GM23338 (cell line): ENCODE measurements around the gene WRNIP1. TPM values are rescaled to one million over a fixed set of nuclear protein-coding genes. Genes with fewer than 3 reads are reported as not detected.

Experiments used
- ATAC-seq: fragments of 200-7000 bp; cut with Tn5 transposase; 3 replicates; pipeline ENCODE4 v1.9.1; 2020
- DNase-seq: peaks from one replicate; pipeline ENCODE4 v3.0.0-alpha.2; 2015; ENCODE audit warnings: low spot score
- H2AFZ ChIP-seq: fragments of 200-600 bp; sonication (generic); 2 replicates; pipeline ENCODE4 v1.8.0; 2016; ENCODE audit warnings: antibody characterized with exemption, mild to moderate bottlenecking, moderate library complexity
- H3F3A ChIP-seq: fragments of 200-600 bp; sonication (generic); replicated peaks from 2 replicates; pipeline ENCODE4 v1.8.0; 2017; ENCODE audit warnings: antibody characterized with exemption, mixed run types, low read depth
- H3K27ac ChIP-seq: fragments of 200-600 bp; sonication (generic); 2 replicates; pipeline ENCODE4 v1.6.1; 2016; ENCODE audit warnings: low read depth
- H3K27me3 ChIP-seq: fragments of 200-600 bp; sonication (generic); 2 replicates; pipeline ENCODE4 v1.8.0; 2016; ENCODE audit warnings: mild to moderate bottlenecking, mixed run types, moderate library complexity; ENCODE audit not compliant: insufficient read depth
- H3K36me3 ChIP-seq: fragments of 200-600 bp; sonication (generic); 2 replicates; pipeline ENCODE4 v1.8.0; 2016; ENCODE audit warnings: mild to moderate bottlenecking; ENCODE audit not compliant: insufficient read depth
- H3K4me1 ChIP-seq: fragments of 200-600 bp; sonication (generic); 2 replicates; pipeline ENCODE4 v1.8.0; 2016; ENCODE audit warnings: mild to moderate bottlenecking, moderate library complexity; ENCODE audit not compliant: insufficient read depth
- H3K4me2 ChIP-seq: fragments of 200-600 bp; sonication (generic); 2 replicates; pipeline ENCODE4 v1.7.1; 2017; ENCODE audit warnings: mixed run types
- H3K4me3 ChIP-seq: fragments of 200-600 bp; sonication (generic); 2 replicates; pipeline ENCODE4 v1.6.1; 2016; ENCODE audit warnings: mixed run types
- H3K79me2 ChIP-seq: fragments of 200-600 bp; sonication (generic); replicated peaks from 2 replicates; pipeline ENCODE4 v1.8.0; 2017; ENCODE audit warnings: mild to moderate bottlenecking; ENCODE audit not compliant: insufficient read depth
- H3K9me2 ChIP-seq: fragments of 200-600 bp; sonication (generic); 2 replicates; pipeline ENCODE4 v1.8.0; 2017; ENCODE audit not compliant: insufficient read depth
- H4K20me1 ChIP-seq: fragments of 200-600 bp; sonication (generic); replicated peaks from 2 replicates; pipeline ENCODE4 v1.8.0; 2017; ENCODE audit warnings: mild to moderate bottlenecking; ENCODE audit not compliant: insufficient read depth
- H3K27ac Mint-ChIP-seq: 2 replicates; pipeline ENCODE4 v1.8.0; 2020; ENCODE audit warnings: inconsistent platforms, mild to moderate bottlenecking, moderate library complexity, mixed read lengths
- H3K27me3 Mint-ChIP-seq: 3 replicates; pipeline ENCODE4 v1.8.0; 2022; ENCODE audit warnings: low read depth, mild to moderate bottlenecking, moderate library complexity, mixed read lengths, inconsistent platforms; ENCODE audit not compliant: insufficient read depth, poor library complexity
- H3K36me3 Mint-ChIP-seq: 3 replicates; pipeline ENCODE4 v1.8.0; 2021; ENCODE audit warnings: low read depth, mild to moderate bottlenecking, inconsistent platforms, moderate library complexity, mixed read lengths
- H3K4me1 Mint-ChIP-seq: 3 replicates; pipeline ENCODE4 v1.8.0; 2020; ENCODE audit warnings: mild to moderate bottlenecking, inconsistent platforms, mixed read lengths
- H3K4me3 Mint-ChIP-seq: 3 replicates; pipeline ENCODE4 v1.8.0; 2021; ENCODE audit warnings: moderate library complexity, mild to moderate bottlenecking, inconsistent platforms, mixed read lengths
- H3K9me3 Mint-ChIP-seq: 3 replicates; pipeline ENCODE4 v1.8.0; 2020; ENCODE audit warnings: moderate library complexity, mild to moderate bottlenecking, inconsistent platforms, mixed read lengths
- CREB1 ChIP-seq: fragments of 250-450 bp; sonication (Bioruptor Pico); IDR thresholded peaks from 2 replicates; pipeline ENCODE4 v1.5.0; 2020; ENCODE audit warnings: low read depth, mild to moderate bottlenecking, moderate library complexity
- EZH2 ChIP-seq: fragments of 200-600 bp; sonication (generic); IDR thresholded peaks from one replicate; pipeline ENCODE4 v1.8.0; 2017; ENCODE audit warnings: antibody characterized with exemption, mild to moderate bottlenecking, low read depth; ENCODE audit not compliant: unreplicated experiment
- EZH2phosphoT487 ChIP-seq: fragments of 200-600 bp; sonication (generic); IDR thresholded peaks from one replicate; pipeline ENCODE4 v1.8.1; 2018; ENCODE audit warnings: antibody characterized with exemption; ENCODE audit not compliant: unreplicated experiment
- JUNB ChIP-seq: IDR thresholded peaks from one replicate; pipeline ENCODE4 v1.6.1; 2016; ENCODE audit warnings: antibody characterized with exemption; ENCODE audit not compliant: unreplicated experiment
- NANOG ChIP-seq: IDR thresholded peaks from 2 replicates; pipeline ENCODE4 v1.6.1; 2016; ENCODE audit warnings: antibody characterized with exemption, borderline replicate concordance
- POLR2AphosphoS5 ChIP-seq: IDR thresholded peaks from 2 replicates; pipeline ENCODE4 v1.6.1; 2016; ENCODE audit warnings: antibody characterized with exemption, low read depth
- STAT1 ChIP-seq: IDR thresholded peaks from one replicate; pipeline ENCODE4 v1.6.1; 2016; ENCODE audit warnings: antibody characterized with exemption; ENCODE audit not compliant: unreplicated experiment
- ZNF114 ChIP-seq: fragments of 250-450 bp; sonication (Bioruptor Pico); IDR thresholded peaks from 2 replicates; pipeline ENCODE4 v1.5.0; 2020; ENCODE audit warnings: mild to moderate bottlenecking, moderate library complexity
- polyA plus RNA-seq: library from polyadenylated mRNA; unstranded; fragments of >200 nt; fragmentation: Nextera tagmentation; extraction: Ambion mirVana; gene quantifications from 2 replicates; pipeline ENCODE4 v1.2.1, GENCODE V29; 2016
- total RNA-seq: library from RNA; depleted of rRNA; stranded (reverse); fragments of >200 nt; shearing (Covaris generic); gene quantifications from 2 replicates; pipeline ENCODE4 v1.2.3, GENCODE V29; 2014
- TF ChIP-seq, protein P1 (sequence below): IDR thresholded peaks from 2 replicates; pipeline ENCODE4 v1.6.1; 2016; ENCODE audit warnings: antibody characterized with exemption
- TF ChIP-seq, protein P2 (sequence below), 2 experiments: fragments of 200-600 bp in 1 of 2; sonication (generic) in 1 of 2; conservative IDR thresholded peaks; 2 replicates each; pipeline versions ENCODE4 v1.5.1 to v1.6.1; 2016 to 2017; ENCODE audit warnings: antibody characterized with exemption in 2 of 2, low read depth in 2 of 2, mild to moderate bottlenecking in 2 of 2, moderate library complexity in 1 of 2
- TF ChIP-seq, protein P3 (sequence below): IDR thresholded peaks from one replicate; pipeline ENCODE4 v1.6.1; 2018; ENCODE audit warnings: antibody characterized with exemption; ENCODE audit not compliant: unreplicated experiment

The WRNIP1 gene
- total and polyA plus RNA-seq, 2 experiments from 2014 or later: 27.6 to 66.0 TPM

DNA sequence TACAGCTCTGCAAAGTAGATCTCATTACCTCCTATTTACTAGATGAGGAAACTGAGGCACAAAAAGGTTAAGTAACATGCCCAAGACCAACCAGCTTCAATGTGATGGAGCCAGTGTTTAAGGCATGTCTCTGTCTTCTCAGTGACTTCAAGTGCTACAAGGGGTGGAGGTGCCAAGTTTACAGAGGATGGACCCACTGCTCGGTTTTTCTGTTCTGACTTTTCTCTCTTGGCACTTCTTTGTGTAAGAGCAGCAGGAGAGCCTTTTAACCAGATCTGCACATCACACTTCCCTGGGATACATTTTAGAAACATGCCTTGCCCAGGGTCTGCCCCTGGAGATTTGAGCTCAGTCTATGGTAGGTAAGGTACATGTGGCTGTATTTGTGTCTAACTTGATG lies 9.8 kb downstream of the WRNIP1 start (continued):
- no peak for TF ChIP-seq STAT1
- TF ChIP-seq, protein P1, sequence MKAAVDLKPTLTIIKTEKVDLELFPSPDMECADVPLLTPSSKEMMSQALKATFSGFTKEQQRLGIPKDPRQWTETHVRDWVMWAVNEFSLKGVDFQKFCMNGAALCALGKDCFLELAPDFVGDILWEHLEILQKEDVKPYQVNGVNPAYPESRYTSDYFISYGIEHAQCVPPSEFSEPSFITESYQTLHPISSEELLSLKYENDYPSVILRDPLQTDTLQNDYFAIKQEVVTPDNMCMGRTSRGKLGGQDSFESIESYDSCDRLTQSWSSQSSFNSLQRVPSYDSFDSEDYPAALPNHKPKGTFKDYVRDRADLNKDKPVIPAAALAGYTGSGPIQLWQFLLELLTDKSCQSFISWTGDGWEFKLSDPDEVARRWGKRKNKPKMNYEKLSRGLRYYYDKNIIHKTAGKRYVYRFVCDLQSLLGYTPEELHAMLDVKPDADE: no peak
- no peak for TF ChIP-seq POLR2AphosphoS5
- TF ChIP-seq CREB1 (CRISPR knock-in tag): no peak
- no peak for TF ChIP-seq NANOG
- no peak for TF ChIP-seq JUNB
- TF ChIP-seq ZNF114 (CRISPR knock-in tag): no peak

DNA sequence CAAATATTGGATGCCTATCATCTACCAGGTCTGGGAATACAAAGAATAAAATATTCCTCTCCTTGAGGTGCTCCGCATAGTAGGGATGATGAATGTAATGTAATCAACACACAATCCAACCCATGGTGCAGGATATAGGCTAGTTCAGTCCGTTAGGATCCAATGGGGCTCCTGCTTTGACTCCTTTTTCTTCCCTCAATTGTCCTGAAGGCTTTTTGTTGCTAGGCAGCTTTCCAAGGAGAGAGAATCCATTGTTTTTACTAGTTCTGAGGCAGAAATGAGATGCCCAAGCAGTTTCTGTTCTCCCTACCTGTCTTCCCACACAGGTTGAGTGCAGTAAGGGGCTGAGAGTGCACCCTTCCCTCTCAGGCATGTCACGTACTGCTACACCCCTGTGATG lies 12.1 kb downstream of the WRNIP1 start:
- Histone ChIP-seq H3K27me3 (no peaks in the 10 kb centered on the region), H3K27ac (no peak overlapping the region), H3K79me2 (peaks cover 78% of the 10 kb centered on the region), H2AFZ (no peak overlapping the region), H3K4me2 (no peak overlapping the region), H3K4me3 (no peak overlapping the region), H3F3A (no peaks in the 10 kb centered on the region), H3K4me1 (no peaks in the 10 kb centered on the region), H3K9me2 (no peaks in the 10 kb centered on the region), H4K20me1 (peaks cover 13% of the 10 kb centered on the region; the same call in 1 of the 2 replicates), H3K36me3 (no peaks in the 10 kb centered on the region; the same call in 1 of the 2 replicates)
- Mint-ChIP-seq H3K9me3 (no peaks in the 10 kb centered on the region), H3K4me3 (no peak overlapping the region), H3K27me3 (no peaks in the 10 kb centered on the region), H3K4me1 (0 out of 3 replicates have a peak, but pooled peaks cover 2% of the 10 kb centered on the region), H3K27ac (no peak overlapping the region), H3K36me3 (peaks cover 22% of the 10 kb centered on the region)
- ATAC-seq (peak; percentile 39), DNase-seq (no peak)
- TF ChIP-seq ZNF114 (CRISPR knock-in tag) (no peak), POLR2AphosphoS5 (no peak), EZH2phosphoT487 (no peak), NANOG (no peak), EZH2 (no peak), CREB1 (CRISPR knock-in tag) (no peak)
- TF ChIP-seq, protein P2, sequence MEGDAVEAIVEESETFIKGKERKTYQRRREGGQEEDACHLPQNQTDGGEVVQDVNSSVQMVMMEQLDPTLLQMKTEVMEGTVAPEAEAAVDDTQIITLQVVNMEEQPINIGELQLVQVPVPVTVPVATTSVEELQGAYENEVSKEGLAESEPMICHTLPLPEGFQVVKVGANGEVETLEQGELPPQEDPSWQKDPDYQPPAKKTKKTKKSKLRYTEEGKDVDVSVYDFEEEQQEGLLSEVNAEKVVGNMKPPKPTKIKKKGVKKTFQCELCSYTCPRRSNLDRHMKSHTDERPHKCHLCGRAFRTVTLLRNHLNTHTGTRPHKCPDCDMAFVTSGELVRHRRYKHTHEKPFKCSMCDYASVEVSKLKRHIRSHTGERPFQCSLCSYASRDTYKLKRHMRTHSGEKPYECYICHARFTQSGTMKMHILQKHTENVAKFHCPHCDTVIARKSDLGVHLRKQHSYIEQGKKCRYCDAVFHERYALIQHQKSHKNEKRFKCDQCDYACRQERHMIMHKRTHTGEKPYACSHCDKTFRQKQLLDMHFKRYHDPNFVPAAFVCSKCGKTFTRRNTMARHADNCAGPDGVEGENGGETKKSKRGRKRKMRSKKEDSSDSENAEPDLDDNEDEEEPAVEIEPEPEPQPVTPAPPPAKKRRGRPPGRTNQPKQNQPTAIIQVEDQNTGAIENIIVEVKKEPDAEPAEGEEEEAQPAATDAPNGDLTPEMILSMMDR (conservative IDR thresholded peaks at IDR 0.05; ENCODE audit: low read depth in 2 of 2): no peak
- TF ChIP-seq, protein P3, sequence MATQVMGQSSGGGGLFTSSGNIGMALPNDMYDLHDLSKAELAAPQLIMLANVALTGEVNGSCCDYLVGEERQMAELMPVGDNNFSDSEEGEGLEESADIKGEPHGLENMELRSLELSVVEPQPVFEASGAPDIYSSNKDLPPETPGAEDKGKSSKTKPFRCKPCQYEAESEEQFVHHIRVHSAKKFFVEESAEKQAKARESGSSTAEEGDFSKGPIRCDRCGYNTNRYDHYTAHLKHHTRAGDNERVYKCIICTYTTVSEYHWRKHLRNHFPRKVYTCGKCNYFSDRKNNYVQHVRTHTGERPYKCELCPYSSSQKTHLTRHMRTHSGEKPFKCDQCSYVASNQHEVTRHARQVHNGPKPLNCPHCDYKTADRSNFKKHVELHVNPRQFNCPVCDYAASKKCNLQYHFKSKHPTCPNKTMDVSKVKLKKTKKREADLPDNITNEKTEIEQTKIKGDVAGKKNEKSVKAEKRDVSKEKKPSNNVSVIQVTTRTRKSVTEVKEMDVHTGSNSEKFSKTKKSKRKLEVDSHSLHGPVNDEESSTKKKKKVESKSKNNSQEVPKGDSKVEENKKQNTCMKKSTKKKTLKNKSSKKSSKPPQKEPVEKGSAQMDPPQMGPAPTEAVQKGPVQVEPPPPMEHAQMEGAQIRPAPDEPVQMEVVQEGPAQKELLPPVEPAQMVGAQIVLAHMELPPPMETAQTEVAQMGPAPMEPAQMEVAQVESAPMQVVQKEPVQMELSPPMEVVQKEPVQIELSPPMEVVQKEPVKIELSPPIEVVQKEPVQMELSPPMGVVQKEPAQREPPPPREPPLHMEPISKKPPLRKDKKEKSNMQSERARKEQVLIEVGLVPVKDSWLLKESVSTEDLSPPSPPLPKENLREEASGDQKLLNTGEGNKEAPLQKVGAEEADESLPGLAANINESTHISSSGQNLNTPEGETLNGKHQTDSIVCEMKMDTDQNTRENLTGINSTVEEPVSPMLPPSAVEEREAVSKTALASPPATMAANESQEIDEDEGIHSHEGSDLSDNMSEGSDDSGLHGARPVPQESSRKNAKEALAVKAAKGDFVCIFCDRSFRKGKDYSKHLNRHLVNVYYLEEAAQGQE: no peak
- TF ChIP-seq, protein P1: no peak
